Activated CD8-positive, alpha-beta memory T cell treated with anti-CD3 and anti-CD28 coated beads for 4 hours (primary cell): Measurements from ENCODE around the gene CLCN1.

Experiments used
- DNase-seq, 2 donors: peaks; one replicate each; pipeline ENCODE4 v3.0.0-alpha.2; 2020; ENCODE audit warnings: low read depth in 2 of 2

The CLCN1 gene

GRCh38 chr7:143363016-143363937, 47.4 kb downstream of the CLCN1 start:
- no peak for DNase-seq

GRCh38 chr7:143367972-143368371, 52.1 kb downstream of the CLCN1 start:
- DNase-seq: no peak

- DNase-seq: no peak
These were observed 52.5 kb downstream of the CLCN1 start for GRCh38 chr7:143368387-143368786.

- no peak for DNase-seq
These were observed 54.1 kb downstream of the CLCN1 start for GRCh38 chr7:143369678-143370651.

GRCh38 chr7:143372070-143372469, 56.2 kb downstream of the CLCN1 start:
- DNase-seq: no peak

GRCh38 chr7:143373255-143373794, 57.4 kb downstream of the CLCN1 start:
- no peak for DNase-seq

- DNase-seq: no peak
These were observed 58.6 kb downstream of the CLCN1 start for GRCh38 chr7:143374561-143374960.

- no peak for DNase-seq
These were observed 59.6 kb downstream of the CLCN1 start for GRCh38 chr7:143375298-143376034.

- no peak for DNase-seq
These were observed 60.5 kb downstream of the CLCN1 start for GRCh38 chr7:143376396-143376795.

GRCh38 chr7:143379611-143380259, 63.8 kb downstream of the CLCN1 start:
- no peak for DNase-seq

GRCh38 chr7:143380260-143380645, 64.3 kb downstream of the CLCN1 start:
- DNase-seq: peak; percentile 73 to 74

GRCh38 chr7:143380646-143381426, 64.9 kb downstream of the CLCN1 start, which contains the start of gene ZYX:
Gene ZYX, plus strand, starts transcription at chr7:143381345. Its CDS starts 227 bp downstream, at chr7:143381572.
- peak; percentile 79 to 85 for DNase-seq

GRCh38 chr7:143381427-143382125, 65.7 kb downstream of the CLCN1 start:
- no peak for DNase-seq

GRCh38 chr7:143382126-143382790, 66.3 kb downstream of the CLCN1 start:
- DNase-seq: no peak

GRCh38 chr7:143382791-143383641, 67.1 kb downstream of the CLCN1 start:
- no peak for DNase-seq

GRCh38 chr7:143383642-143383957, 67.7 kb downstream of the CLCN1 start:
- DNase-seq: no peak

GRCh38 chr7:143384148-143384547, 68.2 kb downstream of the CLCN1 start:
- no peak for DNase-seq
